ENCODE measurements around the gene ZNF77. TPM values are rescaled to one million over a fixed set of nuclear protein-coding genes. Genes with fewer than 3 reads are reported as not detected.

ZNF77 gene
- total RNA-seq, 2 experiments from 2014 or later: 5.4 to 6.8 TPM

DNA sequence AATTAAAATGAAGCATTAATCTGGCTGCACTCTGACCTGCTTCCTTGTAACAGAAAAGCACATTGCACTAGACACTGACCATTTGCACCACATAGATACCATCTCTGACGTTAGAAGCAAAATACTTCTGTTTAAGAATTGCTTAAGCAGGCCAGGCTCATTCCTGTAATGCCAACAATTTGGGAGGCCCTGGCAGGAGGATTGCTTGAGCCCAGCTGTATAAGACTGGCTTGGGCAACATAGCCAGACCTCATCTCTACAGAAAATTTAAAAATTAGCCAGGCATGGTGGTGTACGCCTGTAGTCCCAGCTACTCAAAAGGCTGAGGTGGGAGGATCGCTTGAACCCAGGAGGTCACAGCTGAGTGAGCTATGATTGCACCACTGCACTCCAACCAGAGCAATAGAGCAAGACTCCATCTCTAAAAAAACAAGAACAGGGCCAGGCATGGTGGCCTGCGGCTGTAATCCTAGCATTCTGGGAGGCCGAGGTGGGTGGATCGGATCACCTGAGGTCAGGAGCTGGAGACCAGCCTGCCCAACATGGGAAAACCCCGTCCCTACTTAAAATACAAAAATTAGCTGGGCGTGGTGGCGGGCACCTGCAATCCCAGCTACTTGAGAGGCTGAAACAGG lies 25.5 kb upstream of the ZNF77 start:
- DNase-seq (ENCODE audit: low spot score): no peak
- intact Hi-C loops (cut with micrococcal nuclease; ENCODE audit: unreplicated experiment): no loop called here
- ChIA-PET POLR2A (interaction anchor here (0.6 to 1.7 kb wide), 6 partner anchors 65 to 881 kb away, joined by 3 to 5 read pairs (median 4); no protein-coding TSS in a partner anchor), CTCF (ENCODE audit: unreplicated experiment) (no interaction called here)
- peaks cover 15% of the 10 kb centered on the region; the same call in 1 of the 2 replicates for H3K9me3 ChIP-seq (ENCODE audit: low read length)
- no peak for TF ChIP-seq EZH2phosphoT487 (IDR thresholded peaks at IDR 0.05; ENCODE audit: borderline replicate concordance, low read depth, low read length)
- TF ChIP-seq, protein P1, sequence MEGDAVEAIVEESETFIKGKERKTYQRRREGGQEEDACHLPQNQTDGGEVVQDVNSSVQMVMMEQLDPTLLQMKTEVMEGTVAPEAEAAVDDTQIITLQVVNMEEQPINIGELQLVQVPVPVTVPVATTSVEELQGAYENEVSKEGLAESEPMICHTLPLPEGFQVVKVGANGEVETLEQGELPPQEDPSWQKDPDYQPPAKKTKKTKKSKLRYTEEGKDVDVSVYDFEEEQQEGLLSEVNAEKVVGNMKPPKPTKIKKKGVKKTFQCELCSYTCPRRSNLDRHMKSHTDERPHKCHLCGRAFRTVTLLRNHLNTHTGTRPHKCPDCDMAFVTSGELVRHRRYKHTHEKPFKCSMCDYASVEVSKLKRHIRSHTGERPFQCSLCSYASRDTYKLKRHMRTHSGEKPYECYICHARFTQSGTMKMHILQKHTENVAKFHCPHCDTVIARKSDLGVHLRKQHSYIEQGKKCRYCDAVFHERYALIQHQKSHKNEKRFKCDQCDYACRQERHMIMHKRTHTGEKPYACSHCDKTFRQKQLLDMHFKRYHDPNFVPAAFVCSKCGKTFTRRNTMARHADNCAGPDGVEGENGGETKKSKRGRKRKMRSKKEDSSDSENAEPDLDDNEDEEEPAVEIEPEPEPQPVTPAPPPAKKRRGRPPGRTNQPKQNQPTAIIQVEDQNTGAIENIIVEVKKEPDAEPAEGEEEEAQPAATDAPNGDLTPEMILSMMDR (conservative IDR thresholded peaks at IDR 0.05; ENCODE audit: low read length): no peak
- peaks cover 4% of the 10 kb centered on the region; the same call in 1 of the 2 replicates for H3K36me3 ChIP-seq (ENCODE audit: insufficient read depth, low read length)
- H2AFZ ChIP-seq (ENCODE audit: low read length): no peak overlapping the region; the same call in 1 of the 2 replicates
- H3K27ac ChIP-seq (ENCODE audit: low read depth, low read length, poor library complexity, severe bottlenecking): peak overlapping the region; percentile 98
- H4K20me1 ChIP-seq (ENCODE audit: insufficient read depth, low read length): no peaks in the 10 kb centered on the region
- no peaks in the 10 kb centered on the region for H3K79me2 ChIP-seq (ENCODE audit: insufficient read depth, low read depth, low read length)
- H3K4me2 ChIP-seq (ENCODE audit: low read length): peak overlapping the region; percentile 5; the same call in 1 of the 2 replicates
- peaks cover 79% of the 10 kb centered on the region for H3K4me1 ChIP-seq (ENCODE audit: insufficient read depth, low read length, poor library complexity, severe bottlenecking)
- no peak overlapping the region for H3K4me3 ChIP-seq (ENCODE audit: low read depth, low read length, poor library complexity, severe bottlenecking)
- H3K9me2 ChIP-seq (ENCODE audit: insufficient read depth, low read length): no peaks in the 10 kb centered on the region
- no TSS peak for BruUV-seq (replicated peaks)

DNA sequence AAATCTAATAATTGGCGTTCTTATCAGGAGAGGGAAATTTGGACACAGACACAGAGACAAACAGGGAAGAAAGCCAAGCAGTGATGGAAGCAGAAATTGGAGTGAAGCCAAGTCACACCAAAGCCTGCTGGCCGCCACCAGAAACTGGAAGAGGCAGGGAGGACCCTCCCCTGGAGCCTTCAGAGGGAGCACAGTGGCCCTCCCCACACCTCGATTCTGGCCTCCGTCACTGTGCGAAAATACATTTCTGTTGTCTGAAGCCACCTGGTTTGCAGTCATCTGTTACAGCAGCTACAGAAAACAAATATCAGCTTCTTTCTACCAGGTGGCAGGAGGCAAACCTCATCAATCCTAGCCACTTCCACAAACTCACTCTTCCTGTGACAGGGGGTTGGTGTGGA lies 24.3 kb upstream of the ZNF77 start:
- Histone ChIP-seq H3K4me2 (ENCODE audit: low read length) (peak overlapping the region; percentile 57), H3K9me3 (ENCODE audit: low read length) (peaks cover 17% of the 10 kb centered on the region; the same call in 1 of the 2 replicates), H3K4me1 (ENCODE audit: insufficient read depth, low read length, poor library complexity, severe bottlenecking) (peaks cover 67% of the 10 kb centered on the region), H3K4me3 (ENCODE audit: low read depth, low read length, poor library complexity, severe bottlenecking) (peak overlapping the region; percentile 35), H4K20me1 (ENCODE audit: insufficient read depth, low read length) (no peaks in the 10 kb centered on the region), H3K36me3 (ENCODE audit: insufficient read depth, low read length) (peaks cover 4% of the 10 kb centered on the region; the same call in 1 of the 2 replicates), H3K27ac (ENCODE audit: low read depth, low read length, poor library complexity, severe bottlenecking) (peak overlapping the region; percentile 98), H3K79me2 (ENCODE audit: insufficient read depth, low read depth, low read length) (no peaks in the 10 kb centered on the region), H2AFZ (ENCODE audit: low read length) (peak overlapping the region; percentile 67; the same call in 1 of the 2 replicates), H3K9me2 (ENCODE audit: insufficient read depth, low read length) (no peaks in the 10 kb centered on the region)
- peak; percentile 94 for DNase-seq (ENCODE audit: low spot score)
- BruUV-seq (replicated peaks): no TSS peak
- intact Hi-C loops (cut with micrococcal nuclease; ENCODE audit: unreplicated experiment): loop anchor here (1.0 kb wide), 2 partner anchors 67 to 96 kb away; no protein-coding TSS in a partner anchor
- POLR2A ChIA-PET: interaction anchor here (0.6 to 1.7 kb wide), 6 partner anchors 10 to 99 kb away, joined by 3 to 6 read pairs (median 4); no protein-coding TSS in a partner anchor
- no peak for TF ChIP-seq EZH2phosphoT487 (IDR thresholded peaks at IDR 0.05; ENCODE audit: borderline replicate concordance, low read depth, low read length)
- TF ChIP-seq, protein P1 (conservative IDR thresholded peaks at IDR 0.05; ENCODE audit: low read length): 0 out of 2 replicates have a peak, but pooled peaks have one; percentile 23
- CTCF ChIA-PET (ENCODE audit: unreplicated experiment): interaction anchor here (0.6 to 1.0 kb wide), 2 partner anchors 67 to 346 kb away, joined by 3 to 5 read pairs; no protein-coding TSS in a partner anchor
